ELR (cell line): ENCODE results near the gene HSPA9.

ENCODE experiments used
- DNase-seq: peaks from one replicate; pipeline ENCODE4 v3.0.0-alpha.2; 2015; ENCODE audit warnings: low read depth

Gene HSPA9

GRCh38 chr5:138563340-138564118 is 11.7 kb downstream of the HSPA9 start:
- no peak for DNase-seq

DNA sequence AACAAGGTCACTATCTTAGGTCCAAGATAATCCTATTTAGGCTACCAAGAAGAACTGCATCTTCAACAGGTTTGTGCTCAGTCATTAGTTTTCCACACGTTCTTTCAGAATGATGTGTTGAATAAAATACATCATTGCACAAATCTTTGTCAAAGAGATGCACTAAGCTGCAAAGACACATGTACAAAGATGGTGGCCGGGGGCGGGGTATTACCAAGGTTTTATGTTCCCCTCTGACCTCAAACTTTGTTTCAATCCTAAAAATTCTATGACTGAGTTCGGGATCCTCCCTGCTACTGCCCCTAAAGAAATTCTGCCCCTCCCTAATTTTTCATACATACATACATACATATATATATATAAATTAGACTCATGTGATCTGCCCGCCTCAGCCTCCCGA is 14.2 kb downstream of the HSPA9 start:
- DNase-seq: no peak

DNA sequence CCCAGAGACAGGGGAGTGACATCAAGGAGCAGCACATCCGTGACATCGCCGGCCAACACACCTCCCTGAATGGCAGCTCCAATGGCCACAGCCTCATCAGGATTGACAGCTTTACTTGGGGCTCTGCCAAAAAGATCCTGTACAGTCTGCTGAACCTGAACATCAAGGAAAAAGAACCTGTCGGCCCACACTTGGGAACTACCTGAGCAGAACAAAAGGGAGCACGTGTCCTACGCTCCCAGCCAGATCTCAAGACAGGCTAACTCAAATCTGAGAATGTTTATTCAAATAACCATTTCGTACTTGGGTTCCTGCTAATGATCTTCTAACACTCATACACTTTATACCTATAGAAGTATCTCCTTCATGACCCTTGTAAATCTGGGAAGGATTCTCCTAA is 15.3 kb downstream of the HSPA9 start:
- DNase-seq: no peak

DNA sequence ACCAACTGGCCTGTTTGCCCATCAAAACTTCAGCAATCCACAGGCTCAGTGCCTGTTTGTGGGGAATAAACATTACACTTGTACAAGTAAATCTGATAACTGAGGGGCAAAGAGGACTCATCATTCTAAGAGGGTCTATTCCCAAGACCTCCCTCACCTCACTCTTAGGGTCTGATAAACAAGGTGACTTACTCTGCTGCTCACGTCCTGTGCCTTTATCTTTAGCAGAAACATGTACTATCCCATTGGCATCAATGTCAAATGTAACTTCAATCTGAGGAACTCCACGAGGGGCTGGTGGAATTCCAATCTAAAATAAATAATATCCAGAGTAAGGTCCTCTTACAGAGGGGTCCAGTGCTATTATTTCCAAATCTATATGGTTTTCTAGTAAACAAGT is 17.5 kb downstream of the HSPA9 start:
- no peak for DNase-seq

- no peak for DNase-seq
These were observed 21.1 kb downstream of the HSPA9 start for GRCh38 chr5:138554143-138554542.

DNA sequence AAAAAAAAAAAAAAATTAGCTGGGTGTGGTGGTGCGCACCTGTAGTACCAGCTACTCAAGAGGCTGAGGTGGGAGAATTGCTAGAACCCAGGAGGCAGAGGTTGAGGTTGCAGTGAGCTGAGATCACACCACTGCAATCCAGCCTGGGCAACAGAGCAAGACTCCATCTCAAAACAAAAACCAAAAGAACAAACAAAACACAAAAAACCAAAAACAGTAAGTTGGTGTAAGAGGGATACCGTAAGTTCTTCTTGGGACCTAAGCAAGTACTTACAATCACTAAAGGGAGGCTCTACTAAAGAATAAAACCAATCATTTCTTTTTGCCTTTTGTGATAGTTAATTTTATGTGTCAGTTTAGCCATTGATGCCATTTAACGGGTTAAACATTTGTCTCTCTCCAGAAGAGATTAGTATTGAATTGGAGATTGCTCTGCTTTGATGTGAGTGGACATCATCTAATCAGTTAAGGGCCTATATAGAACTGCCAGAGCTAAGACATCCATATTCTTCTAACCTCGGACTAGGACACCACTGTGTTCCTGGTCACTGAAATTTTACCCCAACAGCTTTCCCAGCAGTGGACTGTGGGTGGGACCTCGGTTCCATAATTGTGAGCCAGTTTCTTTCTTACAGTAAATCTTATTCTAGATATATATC is 21.6 kb downstream of the HSPA9 start:
- DNase-seq: no peak

- no peak for DNase-seq
These were observed 22.5 kb downstream of the HSPA9 start for GRCh38 chr5:138552657-138553056.

DNA sequence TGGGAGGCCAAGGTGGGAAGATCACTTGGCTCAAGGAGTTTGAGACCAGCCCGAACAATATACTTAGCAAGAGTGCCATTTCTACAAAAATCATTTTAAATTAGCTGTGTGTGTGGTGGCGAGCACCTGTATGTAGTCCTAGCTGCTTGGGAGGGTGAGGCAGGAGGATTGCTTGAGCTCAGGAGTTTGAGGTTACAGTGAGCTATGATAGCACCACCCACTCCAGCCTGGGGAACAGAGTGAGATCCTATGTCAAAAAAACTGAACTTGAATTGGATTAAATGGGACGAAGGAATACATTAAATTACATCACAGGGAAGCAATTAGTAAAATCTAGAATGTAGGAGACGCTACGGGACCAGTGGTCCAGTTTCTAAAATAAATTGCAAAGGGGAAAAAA is 25.8 kb downstream of the HSPA9 start:
- no peak for DNase-seq

- peak; percentile 70 for DNase-seq
These were observed 29.2 kb downstream of the HSPA9 start for GRCh38 chr5:138545919-138546562.

GRCh38 chr5:138544181-138545134 is 30.7 kb downstream of the HSPA9 start:
- DNase-seq: peak; percentile 74

DNA sequence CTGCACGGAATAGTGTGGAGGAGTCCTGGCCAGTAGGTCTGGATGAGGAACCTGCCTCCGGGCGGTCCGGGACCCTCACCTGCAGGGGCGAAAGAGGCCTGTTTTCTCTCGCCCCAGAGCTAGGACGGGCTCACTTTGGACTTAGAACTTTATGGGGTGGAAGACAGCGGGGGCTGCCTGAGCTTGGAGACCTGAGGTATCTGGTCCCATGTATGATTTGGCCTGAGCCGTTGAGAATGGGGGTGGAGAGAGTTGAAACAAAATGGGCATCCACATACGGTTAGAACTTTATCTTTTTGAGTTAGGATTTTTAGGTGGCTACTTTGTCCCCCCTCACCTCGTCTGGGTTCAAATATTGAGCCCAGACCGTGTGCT is 31.5 kb downstream of the HSPA9 start:
- DNase-seq: peak; percentile 86

DNA sequence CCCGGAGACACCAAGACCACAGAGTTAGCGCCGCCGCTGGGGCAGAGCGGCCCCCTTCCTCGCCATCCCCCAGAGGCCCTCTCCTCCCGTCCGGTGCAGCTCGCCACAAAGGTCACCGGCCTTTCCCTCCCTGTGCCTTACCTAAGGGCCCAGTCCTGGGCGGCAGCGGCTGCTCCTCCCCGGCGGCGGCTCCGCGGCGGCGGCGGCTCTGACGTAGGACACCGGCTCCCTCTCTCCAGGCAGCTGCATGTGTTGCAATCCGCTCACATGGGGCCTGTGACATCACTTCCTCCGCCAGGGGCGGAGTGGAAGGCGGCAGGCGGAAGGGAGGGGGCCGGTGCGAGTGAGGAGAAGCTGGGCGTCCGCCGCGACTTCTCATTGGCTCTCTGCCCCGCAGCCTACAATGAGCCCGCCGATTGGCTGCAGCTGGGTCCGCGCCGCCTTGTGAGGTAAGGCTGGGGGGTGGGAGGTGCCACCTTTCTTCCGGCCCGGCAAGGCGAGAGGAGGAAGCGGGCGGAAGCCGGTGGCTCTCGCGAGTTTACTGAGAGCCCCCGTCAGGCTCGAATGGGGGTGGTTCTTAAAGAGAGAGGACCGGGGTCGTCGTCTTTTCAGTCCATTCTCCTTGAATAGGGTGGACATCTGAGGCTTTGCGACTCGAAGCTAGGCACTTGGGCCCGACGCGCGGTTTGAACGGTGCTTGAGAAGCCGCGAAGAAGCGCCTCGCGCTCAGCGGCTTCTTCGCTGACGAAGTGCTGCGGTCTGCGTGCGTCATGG is 32.1 kb downstream of the HSPA9 start, which contains the start of gene ETF1:
TSS of gene ETF1 (minus strand) at position 281 of the 774 bp plus-strand sequence. CDS start 318 bp downstream, outside the sequence.
- peak; percentile 100 for DNase-seq

DNA sequence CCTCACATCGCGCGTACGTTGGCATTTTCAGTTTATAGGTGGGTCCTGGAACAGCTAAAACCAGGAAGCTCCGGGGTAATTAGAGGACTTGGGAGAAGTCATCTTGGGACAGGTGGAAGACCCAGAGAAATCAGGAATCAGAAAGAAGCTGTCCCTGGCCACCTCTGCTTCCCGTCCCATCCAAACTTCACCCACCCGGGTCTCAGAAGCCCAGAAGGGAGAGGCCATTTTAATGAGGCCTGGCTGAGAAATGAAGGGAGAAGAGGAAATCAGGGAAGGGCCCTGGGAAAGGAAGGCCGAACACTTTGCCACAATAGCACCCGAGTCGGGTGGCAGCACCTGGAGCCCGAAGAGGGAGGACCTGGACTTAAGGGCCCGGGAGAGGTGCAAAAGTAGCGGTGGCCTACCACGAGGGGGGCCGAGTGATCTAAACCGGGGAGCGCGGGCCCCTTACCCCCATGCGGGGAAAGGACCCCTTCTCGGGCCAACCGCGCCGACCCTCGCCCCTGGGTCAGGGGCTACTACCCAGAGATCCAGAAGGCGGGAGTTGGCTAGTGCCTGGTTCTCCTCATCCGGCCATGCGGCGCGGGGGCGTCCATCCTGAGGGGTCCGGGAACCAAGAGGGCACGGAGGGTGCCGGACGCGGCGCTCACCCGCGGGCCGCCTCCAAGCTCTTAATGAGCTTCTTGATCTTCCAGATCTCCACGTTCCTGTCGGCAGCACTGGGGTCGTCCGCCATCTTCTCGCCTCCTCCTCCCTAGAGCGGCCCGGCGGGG is 32.8 kb downstream of the HSPA9 start:
- peak; percentile 41 for DNase-seq

DNA sequence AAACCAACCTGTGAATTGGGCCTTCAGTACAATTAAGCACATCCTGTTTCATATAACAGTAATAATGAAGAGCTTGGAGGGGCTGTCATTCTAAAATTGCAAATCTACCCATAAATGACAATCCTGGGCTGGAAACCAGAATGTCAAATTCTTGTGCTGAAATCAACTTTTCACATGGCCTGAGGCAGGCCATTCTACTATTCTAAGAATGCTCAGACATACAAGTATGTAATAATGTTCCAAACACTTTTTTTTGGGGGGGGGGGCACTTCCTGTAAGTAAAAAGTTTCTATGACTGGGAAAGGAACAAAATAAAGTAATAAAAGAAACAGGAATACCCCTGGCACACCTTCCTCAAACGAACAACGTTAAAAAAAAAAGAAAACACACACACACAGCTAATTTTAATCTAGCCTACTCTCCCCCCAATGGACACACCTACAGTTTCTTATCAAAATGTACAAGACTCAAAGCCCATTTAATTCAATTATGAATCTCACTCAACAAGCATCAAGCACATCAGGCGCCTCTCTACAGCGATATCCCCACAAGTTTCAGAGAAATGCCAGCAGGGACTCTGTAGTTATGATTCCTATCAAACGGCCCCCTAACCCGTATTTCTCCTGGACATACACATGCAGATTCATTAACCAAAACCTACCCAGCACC is 33.6 kb downstream of the HSPA9 start:
- no peak for DNase-seq

DNA sequence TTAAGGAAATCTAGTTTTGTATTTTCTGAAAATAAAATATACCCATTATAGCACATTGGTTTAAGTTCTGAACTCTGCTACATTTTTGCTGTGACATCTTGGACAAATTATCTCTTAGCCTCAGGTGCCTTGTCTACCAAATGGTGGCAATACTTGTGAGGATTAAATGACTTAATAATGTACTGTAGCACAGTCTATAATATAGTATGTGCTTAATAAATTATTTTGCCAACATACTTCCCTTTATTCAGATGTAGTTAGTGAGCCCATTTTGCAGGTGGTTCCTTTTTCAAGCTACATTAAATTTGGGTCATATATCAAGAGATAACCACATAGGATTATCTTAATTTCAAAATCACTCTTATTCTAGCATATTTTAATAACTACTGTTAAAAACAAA is 35.4 kb downstream of the HSPA9 start:
- no peak for DNase-seq

DNA sequence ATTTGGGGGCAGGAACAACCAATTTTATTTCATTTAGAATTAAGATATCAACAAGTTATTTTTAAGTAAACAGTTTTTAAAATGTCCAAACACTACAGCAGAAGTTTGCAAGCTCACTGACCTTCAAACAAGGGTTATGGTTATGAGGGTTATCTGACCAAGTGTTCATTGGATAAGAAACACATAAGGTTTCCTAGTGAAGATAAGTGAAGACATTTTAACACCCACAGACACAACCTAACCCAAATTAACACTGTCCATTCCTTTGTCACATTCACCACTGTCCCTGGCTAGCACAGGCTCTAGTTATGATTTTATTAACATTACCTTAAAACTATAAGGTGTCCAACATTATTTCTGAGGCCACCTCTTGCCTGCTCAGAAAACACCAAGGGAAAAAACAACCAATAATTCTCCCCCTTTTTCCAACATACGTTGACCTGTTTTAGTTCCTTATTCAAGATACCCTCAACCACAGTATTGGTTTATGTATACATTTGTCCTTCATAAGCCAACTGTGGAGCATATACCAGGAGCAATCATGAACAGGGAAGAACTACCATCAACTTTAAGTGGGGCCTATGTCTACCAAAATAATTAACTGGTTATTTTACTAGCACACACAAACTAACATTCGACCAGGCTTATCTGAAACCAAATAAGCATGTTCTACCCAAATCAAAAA is 36.1 kb downstream of the HSPA9 start:
- DNase-seq: no peak

- peak; percentile 46 for DNase-seq
These were observed 38.4 kb downstream of the HSPA9 start for GRCh38 chr5:138536665-138537315.

DNA sequence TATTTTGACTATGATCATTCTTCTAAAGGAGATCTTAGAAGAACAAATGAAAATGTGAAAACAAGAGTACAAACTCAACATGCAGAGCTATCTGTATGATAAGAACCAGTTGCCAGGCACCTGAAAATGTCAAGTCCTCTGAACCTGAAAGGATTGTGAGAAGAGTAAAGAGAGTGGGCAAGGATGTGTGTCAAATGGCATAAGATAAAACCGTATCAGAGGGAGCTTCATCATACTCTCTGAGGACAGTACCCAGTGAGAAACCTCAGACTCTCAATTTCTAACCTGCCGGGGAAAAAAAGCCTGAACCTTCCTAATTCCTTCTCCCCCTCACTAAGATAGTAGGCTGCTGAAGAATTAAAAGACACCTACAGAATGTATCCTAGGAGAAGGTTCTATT is 39.0 kb downstream of the HSPA9 start:
- no peak for DNase-seq
